CD4-positive, alpha-beta T cell treated with Interleukin-2 at 100 ng/mL for 4 hours (primary cell): ENCODE data around the gene SAMD15.
"Not testable (repeated sequence)": the region's sequence is repeated elsewhere in the genome, so short reads cannot be mapped to it uniquely, and the experiment has no call there.

Experiments
- DNase-seq: peaks from one replicate; pipeline ENCODE4 v3.0.0-alpha.2; 2020; ENCODE audit warnings: low spot score

The SAMD15 gene

DNA sequence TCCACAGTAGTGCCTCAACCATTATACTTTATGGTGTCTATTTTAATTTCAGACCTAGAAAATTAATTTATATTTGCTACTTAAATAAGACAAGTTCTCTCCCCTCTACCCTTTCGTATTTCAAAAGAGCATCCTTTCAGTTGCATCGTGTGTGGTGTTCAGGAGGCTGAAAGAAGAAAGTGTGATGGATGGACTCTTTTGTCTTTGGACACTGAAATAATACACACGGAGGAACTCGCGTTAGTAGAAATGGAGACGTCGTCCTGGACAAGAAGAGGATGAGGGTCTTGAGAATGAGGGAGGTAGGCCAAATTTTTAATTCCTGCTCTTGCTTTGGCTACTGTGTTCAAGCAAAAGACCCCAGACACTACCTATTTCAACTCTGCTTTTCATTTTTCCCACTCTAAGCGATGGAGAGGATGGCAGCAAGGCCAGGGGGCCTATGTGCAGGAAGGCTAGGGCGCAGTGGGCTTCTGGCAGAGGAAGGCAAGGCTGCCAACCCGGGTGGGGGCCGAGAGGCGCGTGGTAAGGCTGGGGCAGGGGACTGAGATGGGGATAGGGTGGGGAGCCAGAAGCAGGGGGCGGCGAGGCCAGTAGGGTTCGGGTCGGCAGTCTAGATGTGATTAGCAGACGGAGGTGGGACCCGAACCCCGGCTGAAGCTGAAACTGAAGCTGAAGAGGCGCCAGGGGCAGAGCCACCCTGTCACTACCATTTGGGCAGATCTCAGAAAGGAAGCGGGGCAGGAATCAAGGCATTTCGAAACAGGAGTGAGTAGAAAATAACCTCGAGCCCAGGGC is 1.0 kb upstream of the SAMD15 start:
- DNase-seq, result peak; percentile 14

DNA sequence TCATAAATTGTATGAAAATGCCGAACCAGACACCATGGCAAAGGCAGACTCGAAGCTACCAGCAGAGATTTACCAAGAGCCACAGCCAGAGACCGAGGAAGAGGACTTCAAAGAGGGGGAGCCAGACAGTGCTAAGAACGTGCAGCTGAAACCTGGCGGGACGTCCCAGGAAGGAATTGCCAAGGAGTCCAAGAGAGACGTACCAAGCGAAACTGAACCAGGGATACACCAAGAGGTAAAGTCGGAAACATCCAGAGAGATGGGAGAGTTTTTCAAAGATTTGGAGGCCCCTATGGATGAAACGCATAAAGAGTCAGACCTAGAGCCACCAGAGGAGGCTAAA is 294 bp downstream of the SAMD15 start:
- DNase-seq, result no peak

DNA sequence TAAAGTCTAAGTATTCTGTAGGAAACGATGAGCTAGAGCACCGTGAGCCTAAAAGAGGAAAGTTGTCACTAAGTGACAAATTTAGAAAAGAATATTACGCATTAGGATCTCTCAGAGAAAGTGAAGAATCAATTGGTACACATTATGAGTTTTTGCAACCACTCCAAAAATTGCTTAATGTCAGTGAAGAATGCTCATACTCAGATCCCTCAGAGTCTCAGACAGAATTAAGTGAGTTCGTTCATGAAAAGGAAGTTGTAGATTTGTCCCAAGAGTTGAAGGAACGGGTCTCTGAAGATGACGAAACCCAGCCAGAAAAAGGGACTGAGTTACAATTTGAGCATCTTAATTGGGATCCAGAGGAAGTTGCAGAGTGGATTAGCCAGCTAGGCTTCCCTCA is 1.5 kb downstream of the SAMD15 start:
- DNase-seq, result no peak

DNA sequence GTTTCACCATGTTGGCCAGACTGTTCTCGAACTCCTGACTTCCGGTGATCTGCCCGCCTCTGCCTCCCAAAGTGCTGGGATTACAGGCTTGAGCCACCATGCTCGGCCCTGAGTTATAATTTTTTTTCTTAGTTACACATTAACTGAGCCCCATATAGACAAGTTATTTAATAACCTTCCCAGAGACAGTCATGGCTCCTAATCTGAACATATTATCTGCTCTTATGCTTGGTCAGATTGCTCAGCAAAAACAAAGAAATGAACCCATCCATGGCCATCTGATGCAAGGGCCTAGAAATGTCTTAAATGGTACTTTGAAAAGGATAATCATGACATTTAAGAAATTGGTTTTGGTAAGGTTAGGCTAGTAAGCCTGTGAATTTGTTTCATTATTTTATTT is 13.0 kb downstream of the SAMD15 start:
- no peak for DNase-seq

DNA sequence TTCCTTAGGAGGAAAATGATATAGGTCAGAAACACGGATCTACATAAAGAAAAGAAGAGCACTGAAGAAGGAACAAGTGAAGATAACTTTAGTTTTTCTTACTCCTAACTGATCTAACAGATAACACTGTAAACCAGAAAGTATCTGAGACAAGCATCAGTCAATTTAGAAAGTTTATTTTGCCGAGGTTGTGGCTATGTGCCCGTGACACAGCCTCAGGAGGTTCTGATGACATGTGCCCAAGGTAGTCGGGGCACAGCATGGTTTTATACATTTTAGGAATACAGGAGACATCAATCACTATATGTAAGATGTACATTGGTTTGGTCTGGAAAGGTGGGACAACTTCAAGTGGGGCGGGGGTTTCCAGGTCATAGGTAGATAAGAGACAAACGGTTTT is 23.0 kb downstream of the SAMD15 start:
- no peak for DNase-seq

DNA sequence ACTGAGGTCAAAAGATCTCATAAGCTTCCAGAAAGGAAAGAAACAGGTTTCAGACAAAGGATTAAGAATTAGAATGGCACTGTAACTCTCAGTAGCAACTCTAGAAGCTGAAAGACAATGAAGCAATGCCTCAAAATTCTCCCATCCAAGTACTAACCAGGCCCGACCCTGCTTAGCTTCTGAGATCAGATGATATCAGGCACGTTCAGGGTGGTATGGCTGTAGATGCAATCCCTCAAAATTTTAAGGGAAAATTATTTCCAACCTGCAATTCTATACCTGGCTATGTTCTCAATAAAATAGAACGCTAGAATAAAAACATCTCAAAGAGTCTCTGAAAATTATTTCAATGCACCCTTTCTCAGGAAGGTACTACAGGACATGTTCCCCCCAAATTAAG is 26.6 kb downstream of the SAMD15 start:
- no peak for DNase-seq

DNA sequence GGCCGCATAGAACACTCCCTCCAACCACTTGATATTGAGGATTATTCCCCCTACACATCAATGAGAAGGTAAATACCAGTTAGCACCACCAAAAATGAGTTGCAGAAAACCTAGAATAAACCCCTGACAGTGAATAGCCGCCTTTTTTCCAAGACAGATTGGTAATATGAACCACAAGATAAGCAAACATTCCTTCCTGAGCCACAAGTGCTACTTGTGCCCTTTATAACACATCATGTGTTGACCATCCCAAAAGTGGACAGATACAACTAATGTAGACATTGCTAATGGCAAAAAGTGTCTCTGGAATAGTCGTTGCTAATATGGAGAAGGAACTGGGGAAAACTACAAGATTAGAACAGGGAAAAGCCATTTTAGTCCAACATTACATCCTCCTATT is 28.9 kb downstream of the SAMD15 start:
- no peak for DNase-seq

DNA sequence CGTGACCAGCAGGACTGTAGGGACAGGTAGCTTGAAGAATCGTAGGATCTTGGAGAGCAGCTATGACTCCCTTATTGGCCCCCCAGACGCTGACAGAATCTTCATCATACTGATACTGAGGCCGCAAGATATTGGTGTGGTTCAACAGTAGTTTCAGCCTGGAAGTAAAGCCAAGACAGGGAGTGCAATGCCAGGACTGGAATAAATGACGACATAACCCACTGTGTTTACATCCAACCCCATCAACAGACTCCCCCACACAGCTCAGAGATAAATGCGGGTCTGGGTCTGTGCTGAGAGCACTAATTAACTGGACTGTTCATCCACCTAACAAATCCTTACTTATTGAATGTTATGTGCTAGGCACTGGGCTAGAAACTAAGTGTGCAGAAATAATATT is 29.5 kb downstream of the SAMD15 start:
- DNase-seq, result no peak

DNA sequence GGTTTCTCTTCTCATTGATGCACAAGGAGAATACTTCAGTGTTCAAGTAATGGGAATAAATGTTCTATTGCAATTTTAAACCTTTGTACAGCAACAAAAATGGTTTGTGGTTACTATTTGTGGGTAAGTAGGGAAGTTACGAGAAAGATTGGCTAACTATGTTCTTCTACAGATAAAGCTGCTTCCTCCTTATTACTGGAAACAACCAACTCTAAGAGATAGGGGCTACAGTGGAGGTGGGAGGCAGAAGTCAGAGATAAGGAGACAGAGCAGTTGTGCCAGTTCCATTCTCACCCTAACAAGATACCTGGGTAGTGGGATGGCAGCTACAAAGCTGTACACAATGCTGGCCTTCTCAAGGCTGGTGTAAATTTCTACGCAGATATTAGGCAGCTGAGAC is 30.0 kb downstream of the SAMD15 start:
- no peak for DNase-seq

DNA sequence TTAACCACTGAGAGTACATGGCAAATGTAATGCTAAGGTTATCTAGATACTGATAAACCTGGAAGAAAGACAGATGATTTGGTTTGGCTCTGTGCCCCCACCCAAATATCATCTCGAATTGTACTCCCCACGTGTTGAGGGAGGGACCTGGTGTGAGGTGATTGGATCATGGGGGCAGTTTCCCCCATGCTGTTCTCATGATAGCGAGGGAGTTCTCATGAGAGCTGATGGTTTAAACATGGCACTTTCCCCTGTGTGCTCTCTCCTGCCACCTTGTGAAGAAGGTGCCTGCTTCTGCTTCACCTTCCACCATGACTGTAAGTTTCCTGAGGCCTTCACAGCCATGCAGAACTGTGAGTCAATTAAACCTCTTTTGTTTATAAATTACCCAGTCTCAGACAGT is 32.0 kb downstream of the SAMD15 start:
- DNase-seq, result no peak

DNA sequence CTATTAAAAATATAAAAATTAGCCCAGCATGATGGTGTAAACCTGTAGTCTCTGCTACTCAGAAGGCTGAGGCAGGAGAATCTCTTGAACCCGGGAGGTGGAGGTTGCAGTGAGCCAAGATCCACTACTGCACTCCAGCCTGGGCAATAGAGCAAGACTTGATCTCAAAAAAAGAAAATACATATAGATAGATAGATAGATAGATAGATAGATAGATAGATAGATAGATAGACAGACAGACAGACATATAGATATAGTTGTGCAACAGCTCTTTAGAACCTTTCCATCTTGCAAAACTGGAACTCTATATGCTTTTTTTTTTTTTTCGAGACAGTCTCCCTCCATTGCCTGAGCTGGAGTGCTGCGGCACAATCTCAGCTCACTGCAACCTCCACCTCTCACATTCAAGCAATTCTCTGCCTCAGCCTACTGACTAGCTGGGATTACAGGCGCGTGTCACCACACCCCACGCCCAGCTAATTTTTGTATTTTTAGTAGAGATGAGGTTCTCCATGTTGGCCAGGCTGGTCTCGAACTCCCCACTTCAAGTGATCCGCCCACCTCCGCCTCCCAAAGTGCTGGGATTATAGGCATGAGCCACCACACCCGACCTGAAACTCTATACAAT is 38.3 kb downstream of the SAMD15 start:
- not testable (repeated sequence) for DNase-seq

DNA sequence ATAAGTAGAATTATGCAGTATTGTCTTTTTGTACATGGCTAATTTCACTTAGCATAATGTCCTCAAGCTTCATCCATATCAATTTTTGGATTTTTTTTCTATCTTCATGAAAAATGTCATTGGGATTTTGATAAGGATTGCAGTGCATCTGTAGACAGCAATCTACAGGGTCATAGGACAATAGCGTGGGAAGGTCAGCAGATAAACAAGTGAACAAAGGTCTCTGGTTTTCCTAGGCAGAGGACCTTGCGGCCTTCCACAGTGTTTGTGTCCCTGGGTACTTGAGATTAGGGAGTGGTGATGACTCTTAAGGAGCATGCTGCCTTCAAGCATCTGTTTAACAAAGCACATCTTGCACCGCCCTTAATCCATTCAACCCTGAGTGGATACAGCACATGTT is 38.9 kb downstream of the SAMD15 start:
- DNase-seq, result not testable (repeated sequence)

DNA sequence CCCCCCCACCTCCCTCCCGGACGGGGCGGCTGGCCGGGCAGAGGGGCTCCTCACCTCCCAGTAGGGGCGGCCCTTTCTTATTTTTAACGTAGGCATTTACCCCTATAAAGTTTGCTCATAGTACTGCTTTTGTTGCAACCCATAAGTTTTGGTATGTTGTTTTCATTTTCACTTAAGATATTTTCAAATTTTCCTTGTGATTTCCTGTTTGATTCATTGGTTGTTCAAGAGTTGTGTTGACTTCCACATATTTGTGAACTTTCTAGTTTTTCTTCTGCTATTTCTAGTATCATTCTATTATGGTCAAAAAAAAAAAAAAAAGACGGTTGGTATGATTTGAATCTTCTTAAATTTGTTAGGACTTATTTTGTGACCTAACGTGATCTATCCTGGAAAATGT is 39.7 kb downstream of the SAMD15 start:
- DNase-seq, result no peak

DNA sequence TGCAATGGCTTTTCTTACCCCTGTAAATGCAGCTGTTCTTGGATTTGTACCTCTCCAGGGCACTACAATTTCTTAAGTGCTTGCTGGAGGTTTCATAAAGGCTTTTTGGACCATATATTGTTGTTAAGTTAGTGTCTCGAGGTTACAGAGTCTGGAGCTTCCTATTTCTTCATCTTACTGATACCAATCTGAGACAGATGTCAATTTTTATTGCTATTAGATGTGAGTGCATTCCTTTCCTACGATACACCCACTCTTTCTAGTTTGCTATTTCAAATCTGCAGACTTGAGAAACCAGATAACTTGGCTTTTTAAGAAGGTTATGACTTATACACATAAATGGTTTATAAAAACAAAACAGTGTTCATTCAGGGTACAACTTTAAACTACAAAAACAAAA is 44.0 kb downstream of the SAMD15 start:
- DNase-seq, result no peak

DNA sequence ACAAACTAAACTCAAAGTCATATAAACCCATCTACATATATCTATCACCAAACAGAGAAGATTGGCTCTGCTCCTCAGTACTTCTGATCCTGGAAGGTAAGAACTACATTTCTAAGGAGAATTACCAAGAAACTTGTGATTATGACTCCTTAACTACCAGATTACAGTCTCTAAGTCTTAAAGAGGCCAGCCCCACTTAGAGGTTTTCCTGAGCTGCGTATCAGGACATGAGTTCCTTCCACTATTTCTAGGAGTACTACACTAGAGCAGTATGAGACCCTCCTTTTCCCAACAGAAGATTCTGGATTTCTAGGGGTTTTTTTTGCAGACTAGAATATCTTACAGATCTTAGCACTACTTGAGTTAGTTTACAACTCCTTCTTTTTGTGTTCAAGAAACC is 46.2 kb downstream of the SAMD15 start, which contains the start of gene NOXRED1:
Gene NOXRED1 (minus strand): TSS at position 101 of the 400 bp plus-strand sequence. CDS start 634 bp downstream, outside the sequence.
- DNase-seq, result no peak

DNA sequence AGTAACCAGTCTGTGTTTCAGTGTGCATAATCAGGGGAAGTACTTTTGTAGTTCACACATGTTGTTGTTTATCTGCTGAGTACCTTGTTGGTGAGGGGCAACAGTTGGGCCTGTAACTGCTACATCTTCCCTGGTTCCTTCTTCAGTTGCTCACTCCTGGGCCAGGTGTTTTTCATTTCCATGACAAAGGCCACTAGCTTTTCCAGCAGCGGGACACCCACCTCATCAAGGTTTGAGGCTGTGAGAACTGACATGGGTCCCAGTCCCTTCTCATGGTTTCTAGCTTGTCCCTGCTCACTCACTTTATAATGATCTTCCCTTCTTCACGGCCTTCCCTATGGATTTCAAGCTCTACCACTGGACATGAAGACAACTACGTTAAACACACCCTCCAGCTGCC is 47.7 kb downstream of the SAMD15 start:
- no peak for DNase-seq

DNA sequence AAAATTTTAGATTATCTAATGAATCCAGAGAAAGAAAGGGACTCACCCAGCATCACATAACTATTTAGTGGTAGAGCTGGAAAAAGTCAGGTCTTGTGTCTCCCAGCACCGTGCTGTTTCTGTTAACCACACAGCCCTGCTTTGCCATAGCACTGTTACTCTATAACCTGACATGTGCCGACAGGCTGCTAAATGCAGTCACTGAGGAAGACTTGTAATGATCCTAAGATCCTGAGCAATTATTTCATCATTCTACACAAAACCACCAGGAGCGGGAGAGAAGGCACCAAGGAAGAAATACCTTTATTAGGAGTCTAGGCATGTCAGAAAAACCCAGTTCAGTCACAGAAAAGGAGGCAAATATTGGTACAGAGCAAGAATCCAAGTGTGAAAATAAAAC is 49.2 kb downstream of the SAMD15 start:
- DNase-seq, result no peak

DNA sequence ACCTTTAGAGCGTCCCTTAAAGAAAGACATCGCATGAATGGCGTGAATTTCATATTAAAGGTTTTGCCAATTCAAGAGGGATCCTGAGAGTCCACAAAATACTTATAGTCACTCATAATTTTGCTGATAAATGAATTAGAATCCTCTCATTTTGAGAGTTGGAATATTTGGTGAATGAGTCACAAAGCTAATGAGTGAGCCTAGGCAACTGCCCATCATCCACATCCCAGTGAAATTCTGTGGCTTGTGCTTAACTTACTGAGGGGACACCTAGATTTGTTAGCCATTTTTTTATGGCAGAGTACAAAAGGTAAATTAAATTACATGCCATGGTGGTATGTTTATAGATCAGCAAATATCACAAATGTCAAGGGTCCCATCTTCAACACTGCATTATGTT is 58.9 kb downstream of the SAMD15 start:
- no peak for DNase-seq

DNA sequence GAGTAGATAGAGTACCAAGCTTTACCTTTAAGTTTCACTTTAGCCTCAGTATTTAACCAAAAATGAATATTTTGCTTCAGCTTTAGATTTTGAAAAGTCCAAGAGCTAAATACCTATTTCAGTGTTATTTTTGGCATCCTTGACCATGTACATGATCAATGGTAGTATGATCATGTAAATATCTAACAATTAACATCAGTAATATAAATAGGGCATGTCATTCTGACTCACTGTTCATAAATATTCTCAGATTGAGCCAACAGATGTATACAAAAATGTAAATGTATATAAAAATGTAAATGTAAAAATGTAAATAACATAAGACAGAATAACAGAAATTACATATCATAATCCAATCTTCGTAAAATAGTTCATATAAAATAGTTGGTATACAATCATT is 61.4 kb downstream of the SAMD15 start:
- no peak for DNase-seq

DNA sequence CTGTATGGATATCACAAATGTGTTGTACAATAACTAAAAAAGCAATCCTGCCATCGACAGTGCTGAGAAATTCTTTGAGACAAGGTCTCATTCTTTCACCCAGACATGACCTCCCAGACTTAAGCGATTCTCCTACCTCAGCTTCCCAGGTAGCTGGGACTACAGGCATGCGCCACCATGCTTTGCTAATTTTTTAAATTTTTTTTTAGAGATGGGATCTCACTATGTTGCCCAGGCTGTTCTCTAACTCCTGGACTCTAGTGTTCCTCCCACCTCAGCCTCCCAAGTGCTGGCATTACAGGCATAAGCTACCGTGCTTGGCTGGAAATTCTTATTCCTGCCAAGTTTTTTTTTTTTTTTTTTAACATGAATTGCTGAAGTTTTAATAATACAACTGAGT is 62.7 kb downstream of the SAMD15 start:
- no peak for DNase-seq
